ENCODE measurements around the gene MAD1L1. TPM values are rescaled to one million over a fixed set of nuclear protein-coding genes. Genes with fewer than 3 reads are reported as not detected.

MAD1L1 gene
- total RNA-seq, 1 experiment from 2014 or later, result 50.8 TPM

DNA sequence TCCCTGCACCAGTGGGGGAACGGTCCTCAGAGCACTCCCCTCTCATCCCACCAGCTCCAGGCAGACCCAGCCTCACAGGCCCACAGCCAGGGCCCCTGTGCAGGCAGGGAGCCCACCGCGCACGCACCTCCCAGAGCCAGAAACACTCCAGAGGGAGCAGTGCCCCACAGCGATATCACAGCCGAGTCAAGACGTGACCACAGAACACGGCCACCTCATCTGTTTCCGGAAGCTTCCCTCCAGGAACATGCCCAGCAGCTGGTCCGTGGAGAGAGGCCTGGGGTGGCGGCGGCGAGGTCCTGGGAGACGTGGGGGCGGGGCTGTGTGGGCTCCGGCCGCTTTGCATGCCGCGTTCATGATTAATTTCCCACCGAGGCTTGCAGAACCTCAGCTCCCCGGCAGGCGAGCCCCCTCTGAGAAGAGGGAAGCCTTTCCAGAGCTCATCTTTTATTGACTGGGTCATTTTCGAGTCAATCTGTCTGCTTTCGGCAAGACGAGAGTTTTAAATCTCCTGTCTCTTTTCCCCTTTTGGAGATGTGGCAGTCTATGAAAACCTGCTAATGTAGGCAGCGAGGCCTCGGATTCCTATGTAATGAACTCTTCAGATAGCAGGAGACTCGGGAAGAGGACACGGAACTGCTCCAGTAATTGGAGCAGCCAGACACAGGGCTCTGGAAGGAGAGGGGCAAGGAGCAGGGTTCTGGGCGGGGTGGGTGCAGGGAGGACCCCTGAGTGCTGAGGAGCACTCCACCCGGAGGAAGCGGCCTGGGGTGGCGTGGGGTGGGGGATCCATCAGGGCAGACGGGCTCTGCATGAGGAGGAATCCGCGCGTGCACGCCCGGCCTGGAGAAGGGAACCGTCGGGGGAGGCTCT, 319.9 kb downstream of the MAD1L1 start:
- no peak for DNase-seq
- H3K4me3 ChIP-seq, result no peak overlapping the region
- no peaks in the 10 kb centered on the region for H3K27me3 ChIP-seq (ENCODE audit: insufficient read depth, low read depth)
- BruUV-seq (replicated peaks), result no TSS peak
- intact Hi-C loops (cut with micrococcal nuclease; ENCODE audit: unreplicated experiment), result no loop called here
- no peaks in the 10 kb centered on the region for H3K36me3 ChIP-seq (ENCODE audit: low read depth)
- ChIA-PET POLR2A (ENCODE audit: unreplicated experiment) (no interaction called here), CTCF (no interaction called here)
- no peak overlapping the region for H3K4me2 ChIP-seq
- no peaks in the 10 kb centered on the region for H3K79me2 ChIP-seq (ENCODE audit: low read depth)
- no peaks in the 10 kb centered on the region for H3K9me2 ChIP-seq (ENCODE audit: insufficient read depth)
- H4K20me1 ChIP-seq (ENCODE audit: insufficient read depth), result peaks cover 7% of the 10 kb centered on the region; the same call in 1 of the 2 replicates
- no peaks in the 10 kb centered on the region for H3F3A ChIP-seq (ENCODE audit: insufficient read depth, low read depth)
- H3K9me3 ChIP-seq (ENCODE audit: insufficient read depth, low read depth), result no peaks in the 10 kb centered on the region
- no peaks in the 10 kb centered on the region for H3K4me1 ChIP-seq (replicated peaks; ENCODE audit: insufficient read depth)
- no peak for TF ChIP-seq EZH2 (IDR thresholded peaks at IDR 0.05; ENCODE audit: low read depth)
- TF ChIP-seq, protein P1, sequence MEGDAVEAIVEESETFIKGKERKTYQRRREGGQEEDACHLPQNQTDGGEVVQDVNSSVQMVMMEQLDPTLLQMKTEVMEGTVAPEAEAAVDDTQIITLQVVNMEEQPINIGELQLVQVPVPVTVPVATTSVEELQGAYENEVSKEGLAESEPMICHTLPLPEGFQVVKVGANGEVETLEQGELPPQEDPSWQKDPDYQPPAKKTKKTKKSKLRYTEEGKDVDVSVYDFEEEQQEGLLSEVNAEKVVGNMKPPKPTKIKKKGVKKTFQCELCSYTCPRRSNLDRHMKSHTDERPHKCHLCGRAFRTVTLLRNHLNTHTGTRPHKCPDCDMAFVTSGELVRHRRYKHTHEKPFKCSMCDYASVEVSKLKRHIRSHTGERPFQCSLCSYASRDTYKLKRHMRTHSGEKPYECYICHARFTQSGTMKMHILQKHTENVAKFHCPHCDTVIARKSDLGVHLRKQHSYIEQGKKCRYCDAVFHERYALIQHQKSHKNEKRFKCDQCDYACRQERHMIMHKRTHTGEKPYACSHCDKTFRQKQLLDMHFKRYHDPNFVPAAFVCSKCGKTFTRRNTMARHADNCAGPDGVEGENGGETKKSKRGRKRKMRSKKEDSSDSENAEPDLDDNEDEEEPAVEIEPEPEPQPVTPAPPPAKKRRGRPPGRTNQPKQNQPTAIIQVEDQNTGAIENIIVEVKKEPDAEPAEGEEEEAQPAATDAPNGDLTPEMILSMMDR (conservative IDR thresholded peaks at IDR 0.05), result no peak
- no peak overlapping the region for H2AFZ ChIP-seq
- no peak overlapping the region for H3K27ac ChIP-seq

DNA sequence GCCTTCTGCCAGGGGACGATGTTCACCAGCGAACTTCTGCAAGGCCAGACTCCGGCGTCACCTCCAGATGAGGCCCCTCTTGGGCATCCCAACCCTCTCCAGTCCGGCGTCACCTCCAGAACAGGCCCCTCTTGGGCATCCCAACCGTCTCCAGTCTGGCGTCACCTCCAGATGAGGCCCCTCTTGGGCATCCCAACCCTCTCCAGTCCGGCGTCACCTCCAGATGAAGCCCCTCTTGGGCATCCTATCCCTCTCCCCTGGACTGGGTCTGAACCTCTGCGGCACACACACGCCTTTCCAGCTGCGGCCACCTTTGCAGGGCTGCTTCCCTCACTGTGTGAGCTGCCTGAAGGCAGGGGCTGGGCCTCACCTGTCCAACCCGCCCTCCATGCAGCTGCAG, 321.2 kb downstream of the MAD1L1 start:
- ChIA-PET CTCF (no interaction called here), POLR2A (ENCODE audit: unreplicated experiment) (no interaction called here)
- no peaks in the 10 kb centered on the region for H3K9me2 ChIP-seq (ENCODE audit: insufficient read depth)
- H3F3A ChIP-seq (ENCODE audit: insufficient read depth, low read depth), result no peaks in the 10 kb centered on the region
- H3K4me2 ChIP-seq, result no peak overlapping the region
- H3K27me3 ChIP-seq (ENCODE audit: insufficient read depth, low read depth), result no peaks in the 10 kb centered on the region
- H3K27ac ChIP-seq, result no peak overlapping the region
- no peaks in the 10 kb centered on the region for H3K79me2 ChIP-seq (ENCODE audit: low read depth)
- TF ChIP-seq EZH2 (IDR thresholded peaks at IDR 0.05; ENCODE audit: low read depth), result no peak
- TF ChIP-seq, protein P1 (conservative IDR thresholded peaks at IDR 0.05), result no peak
- no peak overlapping the region for H2AFZ ChIP-seq
- H3K9me3 ChIP-seq (ENCODE audit: insufficient read depth, low read depth), result no peaks in the 10 kb centered on the region
- intact Hi-C loops (cut with micrococcal nuclease; ENCODE audit: unreplicated experiment), result no loop called here
- H3K4me1 ChIP-seq (replicated peaks; ENCODE audit: insufficient read depth), result no peaks in the 10 kb centered on the region
- H3K4me3 ChIP-seq, result no peak overlapping the region
- no TSS peak for BruUV-seq (replicated peaks)
- no peaks in the 10 kb centered on the region for H3K36me3 ChIP-seq (ENCODE audit: low read depth)
- H4K20me1 ChIP-seq (ENCODE audit: insufficient read depth), result peaks cover 4% of the 10 kb centered on the region; the same call in 1 of the 2 replicates
- DNase-seq, result no peak

DNA sequence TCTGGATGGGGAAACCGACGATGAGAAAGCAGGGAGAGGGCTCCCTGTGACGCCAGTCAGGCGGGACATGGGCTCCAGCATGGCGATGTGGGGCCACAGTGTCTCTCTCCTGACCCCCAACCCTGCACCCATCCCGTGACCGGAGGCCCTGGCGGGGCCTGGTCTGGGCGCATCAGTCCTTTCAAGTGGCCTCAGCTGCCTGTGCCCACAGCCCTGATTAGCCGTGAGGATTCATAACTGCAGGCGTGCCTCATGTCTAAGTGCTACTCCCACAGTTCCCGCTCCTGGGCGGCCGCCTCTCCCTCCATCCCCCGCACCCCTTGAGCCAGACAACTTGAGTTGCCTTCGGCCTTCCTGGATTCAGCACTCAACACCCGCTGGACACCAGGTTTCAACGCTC, 321.9 kb downstream of the MAD1L1 start:
- POLR2A ChIA-PET (ENCODE audit: unreplicated experiment), result no interaction called here
- no peak for TF ChIP-seq EZH2 (IDR thresholded peaks at IDR 0.05; ENCODE audit: low read depth)
- TF ChIP-seq, protein P1 (conservative IDR thresholded peaks at IDR 0.05), result no peak
- CTCF ChIA-PET, result no interaction called here

More for the DNA sequence above, 321.9 kb downstream of the MAD1L1 start:
- DNase-seq, result no peak
- no peaks in the 10 kb centered on the region for H3F3A ChIP-seq (ENCODE audit: insufficient read depth, low read depth)
- H3K4me2 ChIP-seq, result no peak overlapping the region
- no peaks in the 10 kb centered on the region for H3K4me1 ChIP-seq (replicated peaks; ENCODE audit: insufficient read depth)
- intact Hi-C loops (cut with micrococcal nuclease; ENCODE audit: unreplicated experiment), result no loop called here
- peaks cover 4% of the 10 kb centered on the region; the same call in 1 of the 2 replicates for H4K20me1 ChIP-seq (ENCODE audit: insufficient read depth)
- H3K4me3 ChIP-seq, result no peak overlapping the region
- H3K9me3 ChIP-seq (ENCODE audit: insufficient read depth, low read depth), result no peaks in the 10 kb centered on the region
- no peaks in the 10 kb centered on the region for H3K9me2 ChIP-seq (ENCODE audit: insufficient read depth)
- no peaks in the 10 kb centered on the region for H3K27me3 ChIP-seq (ENCODE audit: insufficient read depth, low read depth)
- H3K36me3 ChIP-seq (ENCODE audit: low read depth), result no peaks in the 10 kb centered on the region
- no TSS peak for BruUV-seq (replicated peaks)
- H2AFZ ChIP-seq, result no peak overlapping the region
- H3K27ac ChIP-seq, result no peak overlapping the region
- no peaks in the 10 kb centered on the region for H3K79me2 ChIP-seq (ENCODE audit: low read depth)

All from PC-9 (cell line).